Gastroesophageal sphincter (tissue), 4 donors: ENCODE results near the gene DCXR. TPM values are rescaled to one million over a fixed set of nuclear protein-coding genes. Genes with fewer than 3 reads are reported as not detected.

Experiments used
- ATAC-seq: fragments of 150-250 bp; one replicate; pipeline ENCODE4 v1.9.1; 2016; ENCODE audit warnings: mild to moderate bottlenecking, moderate library complexity
- H3K27ac ChIP-seq, 4 donors: fragments of 200-600 bp; sonication (generic) in 3 of 4; 1 replicate in 3 of 4; 2 replicates in 1 of 4; pipeline ENCODE4 v1.5.1; 2016 to 2019
- H3K27me3 ChIP-seq: fragments of 200-600 bp; sonication (generic); one replicate; pipeline ENCODE4 v1.5.1; 2019
- H3K36me3 ChIP-seq, 2 donors: fragments of 200-600 bp; sonication (generic); one replicate each; pipeline ENCODE4 v1.5.1; 2019; ENCODE audit warnings: control low read depth in 1 of 2
- H3K4me1 ChIP-seq, 3 donors: fragments of 200-600 bp; sonication (generic); 1 replicate in 2 of 3; 2 replicates in 1 of 3; pipeline ENCODE4 v1.5.1; 2016 to 2019; ENCODE audit warnings: control low read depth in 2 of 3
- H3K4me3 ChIP-seq, 2 donors: fragments of 200-600 bp; sonication (generic); one replicate each; pipeline ENCODE4 v1.5.1; 2019; ENCODE audit warnings: mild to moderate bottlenecking in 1 of 2, moderate library complexity in 1 of 2
- H3K9me3 ChIP-seq, 3 donors: fragments of 200-600 bp; sonication (generic); one replicate each; pipeline ENCODE4 v1.5.1; 2017 to 2019; ENCODE audit warnings: control low read depth in 2 of 3
- CTCF ChIP-seq, 4 experiments: fragments of 200-600 bp in 2 of 4; fragments of 450-650 bp in 2 of 4; sonication (generic) in 1 of 4; IDR thresholded peaks; one replicate each; pipeline ENCODE4 v1.5.1; 2017 to 2019; ENCODE audit warnings: antibody characterized with exemption in 4 of 4, mild to moderate bottlenecking in 2 of 4, moderate library complexity in 2 of 4
- EP300 ChIP-seq: sonication (generic); formaldehyde crosslinking; IDR thresholded peaks from one replicate; pipeline ENCODE4 v1.6.1; 2017; ENCODE audit warnings: antibody characterized with exemption, mild to moderate bottlenecking
- POLR2A ChIP-seq, 2 donors: fragments of 450-650 bp; IDR thresholded peaks; one replicate each; pipeline ENCODE4 v1.6.1; 2017; ENCODE audit warnings: antibody characterized with exemption in 2 of 2, mild to moderate bottlenecking in 2 of 2, moderate library complexity in 1 of 2
- POLR2AphosphoS5 ChIP-seq: sonication (generic); formaldehyde crosslinking; IDR thresholded peaks from one replicate; pipeline ENCODE4 v1.6.1; 2017; ENCODE audit warnings: antibody characterized with exemption
- WGBS, 2 donors: methylation state at CpG; one replicate each; pipeline ENCODE4 v1.1.5; 2018; ENCODE audit warnings: low coverage in 1 of 2; 5-methylcytosine and 5-hydroxymethylcytosine counted together
- total RNA-seq, 4 donors: library from RNA; depleted of rRNA; stranded (reverse); fragments of >200 nt; gene quantifications; one replicate each; pipeline ENCODE4 v1.1.0, GENCODE V29; 2016

Gene DCXR
- total RNA-seq, 4 donors from 2014 or later = 70.7 to 140 (median 108) TPM

GRCh38 chr17:82016875-82017459 is 20.5 kb downstream of the DCXR start:
- no peaks in the 10 kb centered on the region for H3K27me3 ChIP-seq
- H3K4me1 ChIP-seq = peaks cover 0 to 25% (median 12%) of the 10 kb centered on the region in 3 donors
- no peak overlapping the region for H3K27ac ChIP-seq
- H3K4me3 ChIP-seq = no peak overlapping the region
- TF ChIP-seq POLR2AphosphoS5 (no peak), CTCF (IDR thresholded peaks at IDR 0.05) (no peak), EP300 (no peak), POLR2A (IDR thresholded peaks at IDR 0.05) (no peak)
- no CpG with 5 or more reads among the region's 24 CpGs for WGBS, 2 donors
- peaks cover 0 to 34% of the 10 kb centered on the region in 2 donors for H3K36me3 ChIP-seq
- no peak for ATAC-seq
- no peaks in the 10 kb centered on the region for H3K9me3 ChIP-seq

- no peak for ATAC-seq
- Histone ChIP-seq H3K4me3 (no peak overlapping the region), H3K9me3 (no peaks in the 10 kb centered on the region), H3K27me3 (no peaks in the 10 kb centered on the region), H3K4me1 (peaks cover 0 to 18% (median 5%) of the 10 kb centered on the region in 3 donors), H3K36me3 (peaks cover 0 to 41% of the 10 kb centered on the region in 2 donors), H3K27ac (no peak overlapping the region)
- WGBS, 2 donors = 90% methylated on average over 2 of the region's 28 CpGs; no CpG with 5 or more reads in 1 of the 2 donors
- TF ChIP-seq CTCF (IDR thresholded peaks at IDR 0.05) (no peak), POLR2AphosphoS5 (no peak), POLR2A (IDR thresholded peaks at IDR 0.05) (no peak), EP300 (no peak)
Observed at GRCh38 chr17:82016061-82016874, 21.2 kb downstream of the DCXR start.

- peaks cover 0 to 49% of the 10 kb centered on the region in 2 donors for H3K36me3 ChIP-seq
- no peak overlapping the region for H3K27ac ChIP-seq
- H3K9me3 ChIP-seq = no peaks in the 10 kb centered on the region
- peaks cover 0 to 10% (median 0%) of the 10 kb centered on the region in 3 donors for H3K4me1 ChIP-seq
- TF ChIP-seq CTCF (IDR thresholded peaks at IDR 0.05) = no peak
- no peak for TF ChIP-seq EP300
- no peak for TF ChIP-seq POLR2A (IDR thresholded peaks at IDR 0.05)
- no peak for TF ChIP-seq POLR2AphosphoS5
- H3K27me3 ChIP-seq = no peaks in the 10 kb centered on the region
- no peak overlapping the region for H3K4me3 ChIP-seq
- WGBS, 2 donors = 70% methylated on average over 2 of the region's 24 CpGs; no CpG with 5 or more reads in 1 of the 2 donors
- ATAC-seq = no peak
Observed at GRCh38 chr17:82015311-82015971, 22.1 kb downstream of the DCXR start.

- H3K4me1 ChIP-seq = peaks cover 0 to 5% (median 0%) of the 10 kb centered on the region in 3 donors
- no peaks in the 10 kb centered on the region for H3K9me3 ChIP-seq
- H3K4me3 ChIP-seq = no peak overlapping the region
- H3K27ac ChIP-seq = no peak overlapping the region
- H3K36me3 ChIP-seq = peaks cover 0 to 52% of the 10 kb centered on the region in 2 donors
- no CpG with 5 or more reads among the region's 13 CpGs for WGBS, 2 donors
- no peak for ATAC-seq
- no peaks in the 10 kb centered on the region for H3K27me3 ChIP-seq
- TF ChIP-seq CTCF (IDR thresholded peaks at IDR 0.05) (no peak), EP300 (no peak), POLR2AphosphoS5 (no peak), POLR2A (IDR thresholded peaks at IDR 0.05) (no peak)
Observed at GRCh38 chr17:82014971-82015310, 22.6 kb downstream of the DCXR start.
